Lower lobe of right lung (tissue), 2 donors: ENCODE measurements around the gene PEAK1. TPM values are rescaled to one million over a fixed set of nuclear protein-coding genes. Genes with fewer than 3 reads are reported as not detected.
A peak's percentile ranks its signal among the peaks of the same experiment; 100 is the strongest.
"Not testable (repeated sequence)": the region's sequence is repeated elsewhere in the genome, so short reads cannot be mapped to it uniquely, and the experiment has no call there.

Experiments used
- ATAC-seq, 2 donors: fragments of 200-7000 bp; cut with Tn5 transposase; one replicate each; pipeline ENCODE4 v1.9.1; 2020 to 2022; ENCODE audit warnings: mild to moderate bottlenecking in 2 of 2, moderate library complexity in 2 of 2
- DNase-seq: peaks from one replicate; pipeline ENCODE4 v3.0.0-alpha.2; 2020
- H3K27ac ChIP-seq: fragments of 200-600 bp; one replicate; pipeline ENCODE4 v1.8.0; 2022
- H3K27me3 ChIP-seq: fragments of 200-600 bp; one replicate; pipeline ENCODE4 v1.8.0; 2022; ENCODE audit warnings: low read depth
- H3K36me3 ChIP-seq: fragments of 200-600 bp; one replicate; pipeline ENCODE4 v1.8.0; 2022; ENCODE audit warnings: mild to moderate bottlenecking
- H3K4me1 ChIP-seq: fragments of 200-600 bp; one replicate; pipeline ENCODE4 v1.8.0; 2022
- H3K4me3 ChIP-seq: fragments of 200-600 bp; one replicate; pipeline ENCODE4 v1.8.0; 2022; ENCODE audit warnings: mild to moderate bottlenecking
- H3K9me3 ChIP-seq: fragments of 200-600 bp; one replicate; pipeline ENCODE4 v1.8.0; 2022
- CTCF ChIP-seq: fragments of 200-600 bp; IDR thresholded peaks from one replicate; pipeline ENCODE4 v1.8.0; 2022; ENCODE audit warnings: antibody characterized with exemption, mild to moderate bottlenecking
- intact Hi-C: fragments of 100-400 bp; cut with DNase I; formaldehyde crosslinking; loops from one replicate; pipeline ENCODE4 v1.11.0; 2022
- total RNA-seq: library from RNA; stranded (reverse); fragmentation: NEBNext Ultra II Directional; extraction: Animal tissue kit (Norgen Biotek cat#: 25700); gene quantifications from one replicate; pipeline ENCODE4 v1.2.1, GENCODE V29; 2021
- donor health status: DM: no; HTN: yes; CAD: no; lungs with severe emphysema.

The PEAK1 gene
- total RNA-seq, 1 donor from 2014 or later = 112 TPM

DNA sequence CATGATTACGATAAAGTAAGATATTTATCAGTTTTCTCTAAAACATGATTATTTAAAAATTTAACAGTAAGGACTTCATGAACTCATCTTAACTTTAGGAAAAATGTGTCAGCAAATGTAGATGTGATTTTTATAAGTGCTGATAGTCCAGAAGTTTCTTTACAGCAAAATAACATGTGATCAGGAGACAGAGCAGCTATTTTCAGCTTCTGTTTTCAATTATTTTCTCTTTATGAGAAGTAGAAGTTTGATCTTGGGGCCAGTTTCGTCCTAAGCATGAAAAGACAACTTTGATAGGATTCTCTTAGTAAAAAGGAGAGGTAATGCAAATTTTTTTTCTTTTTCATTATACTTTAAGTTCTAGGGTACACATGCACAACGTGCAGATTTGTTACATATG, 252.5 kb downstream of the PEAK1 start:
- Histone ChIP-seq H3K36me3 (no peaks in the 10 kb centered on the region), H3K4me3 (no peak overlapping the region), H3K27me3 (no peaks in the 10 kb centered on the region), H3K9me3 (no peaks in the 10 kb centered on the region), H3K27ac (no peak overlapping the region), H3K4me1 (peaks cover 5% of the 10 kb centered on the region)
- ATAC-seq (no peak), DNase-seq (no peak)
- intact Hi-C loops = no loop called here
- TF ChIP-seq CTCF = no peak

- Histone ChIP-seq H3K27ac (no peak overlapping the region), H3K4me1 (peaks cover 21% of the 10 kb centered on the region), H3K36me3 (no peaks in the 10 kb centered on the region), H3K9me3 (no peaks in the 10 kb centered on the region), H3K27me3 (no peaks in the 10 kb centered on the region), H3K4me3 (no peak overlapping the region)
- TF ChIP-seq CTCF = no peak
- DNase-seq (no peak), ATAC-seq (no peak)
- intact Hi-C loops = no loop called here
Observed at GRCh38 chr15:77163781-77164384, 256.0 kb downstream of the PEAK1 start.

GRCh38 chr15:77162872-77163633, 256.9 kb downstream of the PEAK1 start:
- Histone ChIP-seq H3K4me3 (no peak overlapping the region), H3K27ac (no peak overlapping the region), H3K9me3 (no peaks in the 10 kb centered on the region), H3K27me3 (no peaks in the 10 kb centered on the region), H3K4me1 (peaks cover 16% of the 10 kb centered on the region), H3K36me3 (peaks cover 7% of the 10 kb centered on the region)
- DNase-seq (no peak), ATAC-seq (no peak)
- TF ChIP-seq CTCF = no peak
- intact Hi-C loops = no loop called here

DNA sequence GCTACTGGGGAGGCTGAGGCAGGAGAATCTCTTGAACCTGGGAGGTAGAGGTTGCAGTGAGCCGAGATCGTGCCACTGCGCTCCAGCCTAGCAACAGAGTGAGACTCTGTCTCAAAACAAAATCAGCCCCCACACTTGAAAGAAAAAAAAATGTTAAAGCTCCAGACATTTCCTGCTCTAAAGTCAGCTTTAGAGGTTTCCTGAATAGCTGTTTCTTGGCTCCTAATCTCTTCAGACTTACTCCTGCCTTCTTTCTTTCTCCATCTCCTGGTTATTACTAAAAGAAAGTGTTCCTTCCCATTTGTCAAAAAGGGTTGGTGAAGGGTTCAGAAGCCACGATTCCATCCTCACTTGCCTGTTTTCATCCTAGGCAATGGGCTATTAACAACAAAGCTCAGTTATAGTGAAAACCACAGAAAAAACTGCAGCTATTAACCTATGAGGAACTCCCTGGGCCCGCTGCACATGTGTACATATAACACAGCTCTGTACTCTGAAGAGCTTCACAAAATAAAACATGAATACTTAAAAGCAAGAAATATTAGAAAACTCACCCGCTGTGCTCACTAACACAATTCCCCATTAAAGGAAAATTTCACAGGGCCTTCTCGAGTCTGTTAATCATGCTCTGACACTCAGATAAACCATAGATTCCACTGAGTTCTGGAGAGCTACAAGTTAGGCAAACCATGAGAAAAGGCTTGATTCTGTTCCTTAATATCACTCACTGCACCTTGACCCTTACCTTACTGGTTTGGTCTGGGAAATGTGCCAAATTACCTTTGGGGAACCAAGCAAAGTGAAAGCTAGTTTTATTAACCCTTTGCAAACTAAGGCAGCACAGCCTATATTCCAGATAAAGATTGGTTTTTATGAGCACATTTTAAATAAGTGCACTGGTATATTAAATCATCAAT, 259.1 kb downstream of the PEAK1 start:
- intact Hi-C loops = no loop called here
- H3K27me3 ChIP-seq = no peaks in the 10 kb centered on the region
- H3K36me3 ChIP-seq = peaks cover 24% of the 10 kb centered on the region
- H3K4me3 ChIP-seq = no peak overlapping the region
- DNase-seq = no peak
- TF ChIP-seq CTCF = no peak
- H3K9me3 ChIP-seq = no peaks in the 10 kb centered on the region
- no peak overlapping the region for H3K27ac ChIP-seq
- peaks cover 16% of the 10 kb centered on the region for H3K4me1 ChIP-seq
- peak in 1 of 2 donors; percentile 61 for ATAC-seq

GRCh38 chr15:77156000-77156399, 263.9 kb downstream of the PEAK1 start:
- intact Hi-C loops, DNase-seq, H3K4me1 ChIP-seq, H3K4me3 ChIP-seq, H3K27me3 ChIP-seq, H3K27ac ChIP-seq, ATAC-seq, H3K9me3 ChIP-seq: not testable (repeated sequence)
- H3K36me3 ChIP-seq = peaks cover 24% of the 10 kb centered on the region
